Neural progenitor cell (in vitro differentiated cells): Measurements from ENCODE around the gene AGBL4. TPM values are rescaled to one million over a fixed set of nuclear protein-coding genes. Genes with fewer than 3 reads are reported as not detected.

ENCODE experiments used
- DNase-seq: peaks from one replicate; pipeline ENCODE4 v3.0.0-alpha.2; 2016; ENCODE audit warnings: low spot score
- H2AFZ ChIP-seq: fragments of 200-600 bp; sonication (generic); replicated peaks from 2 replicates; pipeline ENCODE4 v1.6.1; 2016; ENCODE audit warnings: antibody characterized with exemption
- H3F3A ChIP-seq: fragments of 200-600 bp; sonication (generic); 2 replicates; pipeline ENCODE4 v1.6.1; 2016; ENCODE audit warnings: antibody characterized with exemption, low read depth
- H3K27ac ChIP-seq: fragments of 200-600 bp; sonication (generic); 2 replicates; pipeline ENCODE4 v1.5.1; 2016; ENCODE audit warnings: mild to moderate bottlenecking
- H3K27me3 ChIP-seq: fragments of 200-600 bp; sonication (generic); 2 replicates; pipeline ENCODE4 v1.6.1; 2016; ENCODE audit warnings: mild to moderate bottlenecking, moderate library complexity
- H3K36me3 ChIP-seq: fragments of 200-600 bp; sonication (generic); 2 replicates; pipeline ENCODE4 v1.5.1; 2016
- H3K4me1 ChIP-seq: fragments of 200-600 bp; sonication (generic); 2 replicates; pipeline ENCODE4 v1.6.1; 2016; ENCODE audit warnings: mixed run types
- H3K4me2 ChIP-seq: fragments of 200-600 bp; sonication (generic); 2 replicates; pipeline ENCODE4 v1.6.1; 2016
- H3K4me3 ChIP-seq: fragments of 200-600 bp; sonication (generic); 2 replicates; pipeline ENCODE4 v1.5.1; 2016
- H3K79me2 ChIP-seq: fragments of 200-600 bp; sonication (generic); 2 replicates; pipeline ENCODE4 v1.6.1; 2016; ENCODE audit warnings: low read depth
- H3K9ac ChIP-seq: fragments of 200-600 bp; sonication (generic); 2 replicates; pipeline ENCODE4 v1.6.1; 2016
- H3K9me3 ChIP-seq: fragments of 200-600 bp; sonication (generic); 2 replicates; pipeline ENCODE4 v1.5.1; 2016; ENCODE audit warnings: low read depth
- H4K20me1 ChIP-seq: fragments of 200-600 bp; sonication (generic); 2 replicates; pipeline ENCODE4 v1.6.1; 2016; ENCODE audit warnings: low read depth
- H3K27ac Mint-ChIP-seq: 3 replicates; pipeline ENCODE4 v1.8.0; 2021; ENCODE audit warnings: mixed read lengths
- H3K27me3 Mint-ChIP-seq: 2 replicates; pipeline ENCODE4 v1.8.0; 2022; ENCODE audit warnings: low read depth, mild to moderate bottlenecking, inconsistent platforms, moderate library complexity, mixed read lengths; ENCODE audit not compliant: insufficient read depth
- H3K36me3 Mint-ChIP-seq: 3 replicates; pipeline ENCODE4 v1.8.0; 2021; ENCODE audit warnings: mixed read lengths
- H3K4me1 Mint-ChIP-seq: 3 replicates; pipeline ENCODE4 v1.8.0; 2021; ENCODE audit warnings: mixed read lengths
- H3K4me3 Mint-ChIP-seq: 3 replicates; pipeline ENCODE4 v1.8.0; 2021; ENCODE audit warnings: mild to moderate bottlenecking, moderate library complexity, mixed read lengths
- H3K9me3 Mint-ChIP-seq: 3 replicates; pipeline ENCODE4 v1.8.0; 2020; ENCODE audit warnings: mixed read lengths
- EZH2 ChIP-seq: fragments of 200-600 bp; sonication (generic); IDR thresholded peaks from 2 replicates; pipeline ENCODE4 v1.6.1; 2017; ENCODE audit warnings: antibody characterized with exemption, mild to moderate bottlenecking, moderate library complexity
- EZH2phosphoT487 ChIP-seq: fragments of 200-600 bp; sonication (generic); IDR thresholded peaks from 2 replicates; pipeline ENCODE4 v1.6.1; 2017; ENCODE audit warnings: antibody characterized with exemption
- total RNA-seq: library from RNA; depleted of rRNA; stranded (reverse); fragments of >200 nt; gene quantifications from 2 replicates; pipeline ENCODE4 v1.2.3, GENCODE V29; 2015; ENCODE audit warnings: low replicate concordance
- TF ChIP-seq, protein P1 (sequence below): fragments of 200-600 bp; sonication (generic); IDR thresholded peaks from 2 replicates; pipeline ENCODE4 v1.5.1; 2017; ENCODE audit warnings: antibody characterized with exemption, mild to moderate bottlenecking

AGBL4 gene
- total RNA-seq, 1 donor from 2014 or later, result 1.5 TPM

DNA sequence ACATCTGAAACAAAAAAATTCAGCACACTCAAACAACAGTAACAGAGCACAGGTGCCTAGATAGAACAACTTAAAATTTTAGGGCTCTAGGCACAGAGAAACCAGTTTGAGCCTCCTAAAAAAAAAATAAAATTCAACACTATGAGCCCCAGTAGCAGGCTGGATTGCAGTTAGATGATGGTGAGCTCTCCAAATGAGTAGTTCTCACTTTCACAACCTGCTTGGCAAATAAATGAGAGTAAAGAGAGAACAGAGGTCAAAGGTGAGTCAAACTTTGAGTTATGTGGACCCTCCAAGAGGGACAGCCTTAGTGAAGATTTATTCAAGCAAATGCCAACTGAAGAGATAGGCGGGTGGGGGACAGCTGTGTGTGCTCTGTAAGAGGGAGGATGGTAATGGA is 1250.6 kb downstream of the AGBL4 start:
- H3K9ac ChIP-seq, result no peak overlapping the region
- no peak for DNase-seq
- no peak overlapping the region for H3K4me3 ChIP-seq
- Mint-ChIP-seq H3K27ac (no peak overlapping the region), H3K36me3 (peaks cover 19% of the 10 kb centered on the region), H3K4me1 (peaks cover 24% of the 10 kb centered on the region), H3K27me3 (no peaks in the 10 kb centered on the region), H3K4me3 (no peak overlapping the region), H3K9me3 (no peaks in the 10 kb centered on the region)
- no peak overlapping the region for H2AFZ ChIP-seq
- no peak overlapping the region for H3K4me2 ChIP-seq
- peaks cover 62% of the 10 kb centered on the region for H3K79me2 ChIP-seq
- no peaks in the 10 kb centered on the region for H3K27me3 ChIP-seq
- H3K4me1 ChIP-seq, result peaks cover 18% of the 10 kb centered on the region
- no peaks in the 10 kb centered on the region for H3K9me3 ChIP-seq
- no peaks in the 10 kb centered on the region for H3K36me3 ChIP-seq
- peaks cover 4% of the 10 kb centered on the region for H3F3A ChIP-seq
- H3K27ac ChIP-seq, result no peak overlapping the region
- H4K20me1 ChIP-seq, result peaks cover 55% of the 10 kb centered on the region
- TF ChIP-seq, protein P1, sequence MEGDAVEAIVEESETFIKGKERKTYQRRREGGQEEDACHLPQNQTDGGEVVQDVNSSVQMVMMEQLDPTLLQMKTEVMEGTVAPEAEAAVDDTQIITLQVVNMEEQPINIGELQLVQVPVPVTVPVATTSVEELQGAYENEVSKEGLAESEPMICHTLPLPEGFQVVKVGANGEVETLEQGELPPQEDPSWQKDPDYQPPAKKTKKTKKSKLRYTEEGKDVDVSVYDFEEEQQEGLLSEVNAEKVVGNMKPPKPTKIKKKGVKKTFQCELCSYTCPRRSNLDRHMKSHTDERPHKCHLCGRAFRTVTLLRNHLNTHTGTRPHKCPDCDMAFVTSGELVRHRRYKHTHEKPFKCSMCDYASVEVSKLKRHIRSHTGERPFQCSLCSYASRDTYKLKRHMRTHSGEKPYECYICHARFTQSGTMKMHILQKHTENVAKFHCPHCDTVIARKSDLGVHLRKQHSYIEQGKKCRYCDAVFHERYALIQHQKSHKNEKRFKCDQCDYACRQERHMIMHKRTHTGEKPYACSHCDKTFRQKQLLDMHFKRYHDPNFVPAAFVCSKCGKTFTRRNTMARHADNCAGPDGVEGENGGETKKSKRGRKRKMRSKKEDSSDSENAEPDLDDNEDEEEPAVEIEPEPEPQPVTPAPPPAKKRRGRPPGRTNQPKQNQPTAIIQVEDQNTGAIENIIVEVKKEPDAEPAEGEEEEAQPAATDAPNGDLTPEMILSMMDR, result no peak
- TF ChIP-seq EZH2phosphoT487, result no peak
- no peak for TF ChIP-seq EZH2

DNA sequence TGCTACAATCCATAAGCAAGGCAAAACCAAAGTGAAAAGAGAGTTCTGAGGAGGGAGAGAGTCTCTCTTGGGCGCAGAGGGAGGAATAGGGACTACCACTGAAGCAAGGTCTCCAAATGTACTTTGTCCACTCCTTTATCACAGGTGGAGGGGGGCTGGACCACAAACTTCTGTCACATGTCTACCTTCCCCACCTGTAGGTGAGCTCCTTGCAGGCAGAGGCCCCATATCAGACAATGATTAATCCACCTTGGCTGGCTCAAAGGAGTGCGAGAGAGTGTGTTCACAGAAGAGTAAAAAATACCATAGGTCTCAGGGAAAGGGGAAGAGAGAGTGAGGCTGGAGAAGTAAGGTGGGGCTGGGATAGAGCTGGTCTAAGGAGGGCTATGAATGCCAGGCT is 1251.5 kb downstream of the AGBL4 start:
- Mint-ChIP-seq H3K4me1 (peaks cover 17% of the 10 kb centered on the region), H3K4me3 (no peak overlapping the region), H3K36me3 (peaks cover 24% of the 10 kb centered on the region), H3K9me3 (no peaks in the 10 kb centered on the region), H3K27me3 (no peaks in the 10 kb centered on the region), H3K27ac (no peak overlapping the region)
- peaks cover 18% of the 10 kb centered on the region for H3K4me1 ChIP-seq
- TF ChIP-seq EZH2, result no peak
- TF ChIP-seq EZH2phosphoT487, result no peak
- TF ChIP-seq, protein P1, result no peak
- no peak overlapping the region for H2AFZ ChIP-seq
- no peaks in the 10 kb centered on the region for H3K9me3 ChIP-seq
- H3K4me2 ChIP-seq, result no peak overlapping the region
- peaks cover 62% of the 10 kb centered on the region for H4K20me1 ChIP-seq
- no peak overlapping the region for H3K27ac ChIP-seq
- peaks cover 62% of the 10 kb centered on the region for H3K79me2 ChIP-seq
- no peaks in the 10 kb centered on the region for H3K36me3 ChIP-seq
- no peaks in the 10 kb centered on the region for H3K27me3 ChIP-seq
- H3F3A ChIP-seq, result no peaks in the 10 kb centered on the region
- H3K4me3 ChIP-seq, result no peak overlapping the region
- no peak for DNase-seq
- no peak overlapping the region for H3K9ac ChIP-seq

DNA sequence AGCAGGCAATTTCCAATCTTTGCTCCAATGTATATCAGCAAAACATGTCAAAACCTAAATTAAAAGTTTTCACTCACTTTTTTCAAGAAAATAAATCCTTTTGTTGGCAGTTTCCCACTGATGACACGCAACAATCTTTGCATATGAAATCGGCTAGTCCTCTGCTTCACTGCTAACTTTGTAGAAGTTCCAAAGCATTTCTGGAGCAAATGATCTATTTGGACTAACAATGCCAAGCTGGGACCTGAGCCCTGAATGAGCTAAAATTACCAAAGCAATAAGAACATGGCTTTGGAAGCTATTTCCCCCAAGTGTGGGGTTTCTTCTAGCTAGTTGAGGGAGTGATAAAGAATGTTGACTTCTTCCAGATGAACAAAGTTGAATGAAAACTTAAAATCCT is 1252.2 kb downstream of the AGBL4 start:
- no peak overlapping the region for H3K27ac Mint-ChIP-seq
- H4K20me1 ChIP-seq, result peaks cover 69% of the 10 kb centered on the region
- H3K9me3 Mint-ChIP-seq, result no peaks in the 10 kb centered on the region
- H3K9me3 ChIP-seq, result no peaks in the 10 kb centered on the region
- peaks cover 24% of the 10 kb centered on the region for H3K36me3 Mint-ChIP-seq
- H3K4me1 Mint-ChIP-seq, result peaks cover 17% of the 10 kb centered on the region
- H3K27me3 Mint-ChIP-seq, result no peaks in the 10 kb centered on the region
- no peaks in the 10 kb centered on the region for H3K27me3 ChIP-seq
- no peak overlapping the region for H3K9ac ChIP-seq
- no peak overlapping the region for H3K4me3 ChIP-seq
- TF ChIP-seq, protein P1, result no peak
- TF ChIP-seq EZH2phosphoT487, result no peak
- TF ChIP-seq EZH2, result no peak
- H3F3A ChIP-seq, result no peaks in the 10 kb centered on the region
- no peak overlapping the region for H3K4me2 ChIP-seq
- no peak for DNase-seq
- peaks cover 62% of the 10 kb centered on the region for H3K79me2 ChIP-seq
- H2AFZ ChIP-seq, result no peak overlapping the region
- H3K27ac ChIP-seq, result no peak overlapping the region
- no peaks in the 10 kb centered on the region for H3K36me3 ChIP-seq
- no peak overlapping the region for H3K4me3 Mint-ChIP-seq
- H3K4me1 ChIP-seq, result peaks cover 18% of the 10 kb centered on the region
